CD8-positive, alpha-beta memory T cell (primary cell): ENCODE results near the gene RAPGEF1. TPM values are rescaled to one million over a fixed set of nuclear protein-coding genes. Genes with fewer than 3 reads are reported as not detected.
A peak's percentile ranks its signal among the peaks of the same experiment; 100 is the strongest.
"Not testable (repeated sequence)": the region's sequence is repeated elsewhere in the genome, so short reads cannot be mapped to it uniquely, and the experiment has no call there.

ENCODE experiments used
- CTCF ChIA-PET: fragments of 350-600 bp; sonication (Branson Sonifier 250); formaldehyde crosslinking; loops from one replicate; lab custom pipeline; 2021; ENCODE audit warnings: antibody characterized with exemption; lab: Charles Lee
- POLR2A ChIA-PET: fragments of 350-600 bp; sonication (Branson Sonifier 250); formaldehyde crosslinking; loops from one replicate; lab custom pipeline; 2021; ENCODE audit warnings: antibody characterized with exemption; lab: Charles Lee
- DNase-seq, 5 donors: peaks; one replicate each; pipeline versions ENCODE4 v3.0.0 to v3.0.0-alpha.2; 2020 to 2022; ENCODE audit warnings: mixed read lengths in 1 of 5
- H3K27ac ChIP-seq: one replicate; pipeline ENCODE4 v1.7.0; 2013; ENCODE audit warnings: low read depth, mild to moderate bottlenecking, low read length, moderate library complexity
- H3K27me3 ChIP-seq: 2 replicates; pipeline ENCODE4 v1.7.0; 2013; ENCODE audit warnings: low read length, mild to moderate bottlenecking; ENCODE audit not compliant: insufficient read depth, poor library complexity, severe bottlenecking
- H3K36me3 ChIP-seq: 2 replicates; pipeline ENCODE4 v1.7.0; 2013; ENCODE audit warnings: mild to moderate bottlenecking, low read length, moderate library complexity; ENCODE audit not compliant: insufficient read depth
- H3K4me1 ChIP-seq: 2 replicates; pipeline ENCODE4 v1.7.0; 2013; ENCODE audit warnings: mild to moderate bottlenecking, low read length, moderate library complexity; ENCODE audit not compliant: insufficient read depth
- H3K4me3 ChIP-seq: 2 replicates; pipeline ENCODE4 v1.7.0; 2013; ENCODE audit warnings: mild to moderate bottlenecking, low read length
- H3K9me3 ChIP-seq: 2 replicates; pipeline ENCODE4 v1.7.0; 2013; ENCODE audit warnings: mild to moderate bottlenecking, low read length
- H3K27ac Mint-ChIP-seq, 8 donors: one replicate each; pipeline ENCODE4 v1.8.0; 2020 to 2021; ENCODE audit warnings: mixed read lengths in 8 of 8, mild to moderate bottlenecking in 6 of 8, inconsistent platforms in 3 of 8, moderate library complexity in 3 of 8
- H3K27me3 Mint-ChIP-seq, 2 donors: one replicate each; pipeline ENCODE4 v1.8.0; 2020 to 2021; ENCODE audit warnings: mixed read lengths in 2 of 2, mild to moderate bottlenecking in 1 of 2, moderate library complexity in 1 of 2
- H3K36me3 Mint-ChIP-seq, 3 donors: one replicate each; pipeline ENCODE4 v1.8.0; 2020 to 2021; ENCODE audit warnings: mixed read lengths in 3 of 3, inconsistent platforms in 1 of 3, mild to moderate bottlenecking in 1 of 3
- H3K4me1 Mint-ChIP-seq, 3 donors: one replicate each; pipeline ENCODE4 v1.8.0; 2020 to 2021; ENCODE audit warnings: mixed read lengths in 3 of 3, inconsistent platforms in 1 of 3, mild to moderate bottlenecking in 1 of 3
- H3K4me3 Mint-ChIP-seq, 7 donors: one replicate each; pipeline ENCODE4 v1.8.0; 2020 to 2021; ENCODE audit warnings: mixed read lengths in 7 of 7, mild to moderate bottlenecking in 6 of 7, moderate library complexity in 4 of 7, inconsistent platforms in 2 of 7
- H3K9me3 Mint-ChIP-seq, 5 donors: one replicate each; pipeline ENCODE4 v1.8.0; 2020 to 2022; ENCODE audit warnings: mixed read lengths in 5 of 5, mild to moderate bottlenecking in 3 of 5, moderate library complexity in 2 of 5, inconsistent platforms in 1 of 5
- polyA plus RNA-seq: library from polyadenylated mRNA; unstranded; fragments of 300-500 nt; fragmentation: Illumina TruSeq; gene quantifications from one replicate; pipeline ENCODE4 v1.2.3, GENCODE V29; 2021
- total RNA-seq, 2 experiments: library from RNA; stranded (reverse); gene quantifications; one replicate each; pipeline ENCODE4 v1.2.3, GENCODE V29; 2021

The RAPGEF1 gene
- total and polyA plus RNA-seq, 3 experiments from 2014 or later = 20.1 to 148 (median 145) TPM

- Histone ChIP-seq H3K27me3 (no peaks in the 10 kb centered on the region), H3K27ac (no peak overlapping the region), H3K9me3 (no peaks in the 10 kb centered on the region), H3K4me1 (peaks cover 48% of the 10 kb centered on the region), H3K4me3 (no peak overlapping the region), H3K36me3 (no peaks in the 10 kb centered on the region)
- no peak for DNase-seq
- Mint-ChIP-seq H3K4me3 (peak overlapping the region in 3 of 7 donors; percentile 10 to 47 (median 44)), H3K27me3 (no peaks in the 10 kb centered on the region), H3K36me3 (peaks cover 0 to 17% (median 0%) of the 10 kb centered on the region in 3 donors), H3K9me3 (no peaks in the 10 kb centered on the region), H3K27ac (peak overlapping the region; percentile 84 to 99 (median 96)), H3K4me1 (peaks cover 75 to 94% (median 83%) of the 10 kb centered on the region in 3 donors)
- CTCF ChIA-PET = interaction anchor here (1.1 to 1.5 kb wide), 3 partner anchors 9 to 68 kb away, joined by 3 to 4 read pairs (median 4); no protein-coding TSS in a partner anchor
- POLR2A ChIA-PET = no interaction called here
Observed at GRCh38 chr9:131658377-131659129, 81.3 kb downstream of the RAPGEF1 start.

GRCh38 chr9:131657940-131658339 lies 81.9 kb downstream of the RAPGEF1 start:
- POLR2A ChIA-PET = no interaction called here
- H3K36me3 ChIP-seq = no peaks in the 10 kb centered on the region
- H3K4me3 ChIP-seq = no peak overlapping the region
- DNase-seq = no peak
- no peaks in the 10 kb centered on the region for H3K27me3 Mint-ChIP-seq
- peaks cover 0 to 17% (median 0%) of the 10 kb centered on the region in 3 donors for H3K36me3 Mint-ChIP-seq
- H3K27ac ChIP-seq = no peak overlapping the region
- no peaks in the 10 kb centered on the region for H3K9me3 ChIP-seq
- H3K4me1 Mint-ChIP-seq = peaks cover 72 to 94% (median 83%) of the 10 kb centered on the region in 3 donors
- H3K9me3 Mint-ChIP-seq = no peaks in the 10 kb centered on the region
- CTCF ChIA-PET = no interaction called here
- peaks cover 45% of the 10 kb centered on the region for H3K4me1 ChIP-seq
- no peaks in the 10 kb centered on the region for H3K27me3 ChIP-seq
- H3K27ac Mint-ChIP-seq = peak overlapping the region; percentile 84 to 99 (median 96)
- H3K4me3 Mint-ChIP-seq = peak overlapping the region in 3 of 7 donors; percentile 12 to 44 (median 28)

- CTCF ChIA-PET = interaction anchor here (1.3 kb wide), 1 partner anchor 8 kb away, joined by 5 read pairs; no protein-coding TSS in a partner anchor
- H3K4me3 ChIP-seq = no peak overlapping the region
- Mint-ChIP-seq H3K4me1 (peaks cover 69 to 95% (median 85%) of the 10 kb centered on the region in 3 donors), H3K9me3 (no peaks in the 10 kb centered on the region), H3K27ac (peak overlapping the region; percentile 94 to 99 (median 95)), H3K36me3 (peaks cover 0 to 17% (median 0%) of the 10 kb centered on the region in 3 donors), H3K4me3 (peak overlapping the region in 4 of 7 donors; percentile 11 to 64 (median 20)), H3K27me3 (no peaks in the 10 kb centered on the region)
- POLR2A ChIA-PET = no interaction called here
- no peaks in the 10 kb centered on the region for H3K27me3 ChIP-seq
- H3K36me3 ChIP-seq = no peaks in the 10 kb centered on the region
- no peak overlapping the region for H3K27ac ChIP-seq
- no peaks in the 10 kb centered on the region for H3K9me3 ChIP-seq
- DNase-seq = peak in 1 of 5 donors; percentile 20
- peaks cover 45% of the 10 kb centered on the region for H3K4me1 ChIP-seq
Observed at GRCh38 chr9:131657456-131657855, 82.4 kb downstream of the RAPGEF1 start.

- Mint-ChIP-seq H3K27me3 (no peaks in the 10 kb centered on the region), H3K4me1 (peaks cover 65 to 96% (median 80%) of the 10 kb centered on the region in 3 donors), H3K27ac (peak overlapping the region; percentile 94 to 99 (median 95)), H3K9me3 (no peaks in the 10 kb centered on the region), H3K36me3 (peaks cover 0 to 15% (median 0%) of the 10 kb centered on the region in 3 donors), H3K4me3 (peak overlapping the region in 6 of 7 donors; percentile 2 to 77 (median 66))
- ChIA-PET POLR2A (interaction anchor here (0.5 to 0.9 kb wide), 2 partner anchors 11 to 68 kb away, joined by 3 to 4 read pairs; no protein-coding TSS in a partner anchor), CTCF (interaction anchor here (1.0 to 1.3 kb wide), 2 partner anchors 9 to 21 kb away, joined by 5 to 6 read pairs; no protein-coding TSS in a partner anchor)
- H3K27ac ChIP-seq = peak overlapping the region; percentile 41
- H3K9me3 ChIP-seq = no peaks in the 10 kb centered on the region
- DNase-seq = peak in 4 of 5 donors; percentile 38 to 71 (median 46)
- no peaks in the 10 kb centered on the region for H3K27me3 ChIP-seq
- peaks cover 41% of the 10 kb centered on the region for H3K4me1 ChIP-seq
- no peaks in the 10 kb centered on the region for H3K36me3 ChIP-seq
- H3K4me3 ChIP-seq = no peak overlapping the region
Observed at GRCh38 chr9:131657037-131657377, 82.9 kb downstream of the RAPGEF1 start.

GRCh38 chr9:131656356-131657036 lies 83.4 kb downstream of the RAPGEF1 start:
- CTCF ChIA-PET = interaction anchor here (0.6 to 1.3 kb wide), 4 partner anchors 9 to 104 kb away, joined by 3 to 6 read pairs (median 4); no protein-coding TSS in a partner anchor
- DNase-seq = peak; percentile 55 to 88 (median 69)
- H3K4me3 ChIP-seq = no peak overlapping the region

GRCh38 chr9:131654369-131654768 lies 85.5 kb downstream of the RAPGEF1 start:
- H3K27me3 ChIP-seq, H3K4me3 Mint-ChIP-seq, POLR2A ChIA-PET, H3K27ac ChIP-seq, H3K27me3 Mint-ChIP-seq, H3K36me3 ChIP-seq, H3K4me3 ChIP-seq, H3K9me3 Mint-ChIP-seq, H3K9me3 ChIP-seq, DNase-seq: not testable (repeated sequence)
- Mint-ChIP-seq H3K36me3 (peaks cover 0 to 28% (median 8%) of the 10 kb centered on the region in 3 donors), H3K27ac (peak overlapping the region; percentile 48 to 99 (median 82)), H3K4me1 (peaks cover 66 to 100% (median 89%) of the 10 kb centered on the region in 3 donors)
- peaks cover 36% of the 10 kb centered on the region for H3K4me1 ChIP-seq
- CTCF ChIA-PET = interaction anchor here (0.9 kb wide), 1 partner anchor 10 kb away, joined by 3 read pairs; no protein-coding TSS in a partner anchor

More at GRCh38 chr9:131656356-131657036, 83.4 kb downstream of the RAPGEF1 start:
- H3K4me1 Mint-ChIP-seq = peaks cover 67 to 97% (median 80%) of the 10 kb centered on the region in 3 donors
- H3K9me3 Mint-ChIP-seq = no peaks in the 10 kb centered on the region
- Histone ChIP-seq H3K4me1 (peaks cover 42% of the 10 kb centered on the region), H3K27me3 (no peaks in the 10 kb centered on the region), H3K9me3 (no peaks in the 10 kb centered on the region), H3K27ac (peak overlapping the region; percentile 41), H3K36me3 (no peaks in the 10 kb centered on the region)
- H3K27me3 Mint-ChIP-seq = no peaks in the 10 kb centered on the region
- POLR2A ChIA-PET = interaction anchor here (0.5 to 0.9 kb wide), 2 partner anchors 12 to 69 kb away, joined by 3 to 4 read pairs; no protein-coding TSS in a partner anchor
- H3K27ac Mint-ChIP-seq = peak overlapping the region; percentile 94 to 99 (median 95)
- H3K36me3 Mint-ChIP-seq = peaks cover 0 to 13% (median 0%) of the 10 kb centered on the region in 3 donors
- peak overlapping the region in 6 of 7 donors; percentile 39 to 77 (median 68) for H3K4me3 Mint-ChIP-seq

- peak overlapping the region; percentile 6 to 92 (median 68) for H3K27ac Mint-ChIP-seq
- DNase-seq = no peak
- Histone ChIP-seq H3K27ac (no peak overlapping the region), H3K36me3 (peaks cover 6% of the 10 kb centered on the region), H3K27me3 (no peaks in the 10 kb centered on the region), H3K9me3 (no peaks in the 10 kb centered on the region), H3K4me3 (no peak overlapping the region), H3K4me1 (peaks cover 17% of the 10 kb centered on the region)
- no peak overlapping the region for H3K4me3 Mint-ChIP-seq
- POLR2A ChIA-PET = no interaction called here
- H3K27me3 Mint-ChIP-seq = peaks cover 0 to 1% of the 10 kb centered on the region in 2 donors
- no peaks in the 10 kb centered on the region for H3K9me3 Mint-ChIP-seq
- CTCF ChIA-PET = interaction anchor here (1.0 kb wide), 1 partner anchor 60 kb away, joined by 3 read pairs; no protein-coding TSS in a partner anchor
- peaks cover 43 to 93% (median 64%) of the 10 kb centered on the region in 3 donors for H3K4me1 Mint-ChIP-seq
- H3K36me3 Mint-ChIP-seq = peaks cover 0 to 46% (median 8%) of the 10 kb centered on the region in 3 donors
Observed at GRCh38 chr9:131651599-131651998, 88.3 kb downstream of the RAPGEF1 start.
